IPS-18a (cell line): ENCODE data around the gene SDSL.

Experiments used
- H3K27ac ChIP-seq: one replicate; pipeline ENCODE4 v1.5.1; 2013; ENCODE audit warnings: low read length
- H3K27me3 ChIP-seq: one replicate; pipeline ENCODE4 v1.6.1; 2013; ENCODE audit warnings: mild to moderate bottlenecking, low read length; ENCODE audit not compliant: control insufficient read depth, insufficient read depth
- H3K36me3 ChIP-seq: one replicate; pipeline ENCODE4 v1.6.1; 2013; ENCODE audit warnings: low read depth, low read length; ENCODE audit not compliant: control insufficient read depth
- H3K4me1 ChIP-seq: one replicate; pipeline ENCODE4 v1.6.1; 2013; ENCODE audit warnings: low read depth, low read length; ENCODE audit not compliant: control insufficient read depth
- H3K4me3 ChIP-seq: one replicate; pipeline ENCODE4 v1.5.1; 2013; ENCODE audit warnings: low read length
- H3K9ac ChIP-seq: one replicate; pipeline ENCODE4 v1.6.1; 2013; ENCODE audit warnings: mild to moderate bottlenecking, low read length, moderate library complexity
- H3K9me3 ChIP-seq: one replicate; pipeline ENCODE4 v1.6.1; 2013; ENCODE audit warnings: low read depth, low read length; ENCODE audit not compliant: control insufficient read depth

The SDSL gene

GRCh38 chr12:113398346-113399290 lies 23.6 kb upstream of the SDSL start:
- no peak overlapping the region for H3K9ac ChIP-seq
- no peak overlapping the region for H3K27ac ChIP-seq
- H3K4me1 ChIP-seq: no peaks in the 10 kb centered on the region
- H3K9me3 ChIP-seq: no peaks in the 10 kb centered on the region
- H3K4me3 ChIP-seq: no peak overlapping the region
- H3K27me3 ChIP-seq: no peaks in the 10 kb centered on the region
- H3K36me3 ChIP-seq: no peaks in the 10 kb centered on the region

DNA sequence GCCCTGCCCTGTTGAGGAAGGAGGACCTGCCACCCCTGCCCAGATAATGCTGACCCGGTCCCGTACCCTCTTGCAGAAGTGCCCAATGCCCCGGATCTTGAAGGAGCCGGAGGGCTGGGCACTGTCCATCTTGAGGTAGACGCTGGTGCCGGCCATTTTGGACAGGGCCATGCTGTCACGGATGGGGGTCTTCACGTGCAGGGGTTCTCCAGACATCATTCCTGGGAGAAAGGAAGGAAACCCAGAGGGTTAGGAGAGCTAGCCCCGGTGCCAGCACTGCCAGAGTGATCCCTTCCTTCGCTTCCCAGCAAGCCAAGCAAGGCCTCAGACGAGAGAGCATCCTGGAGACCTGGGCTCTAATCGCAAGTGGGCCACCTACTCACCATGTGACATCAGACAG lies 22.7 kb upstream of the SDSL start:
- Histone ChIP-seq H3K4me3 (no peak overlapping the region), H3K27ac (no peak overlapping the region), H3K9me3 (no peaks in the 10 kb centered on the region), H3K27me3 (no peaks in the 10 kb centered on the region), H3K9ac (no peak overlapping the region), H3K4me1 (no peaks in the 10 kb centered on the region), H3K36me3 (no peaks in the 10 kb centered on the region)

DNA sequence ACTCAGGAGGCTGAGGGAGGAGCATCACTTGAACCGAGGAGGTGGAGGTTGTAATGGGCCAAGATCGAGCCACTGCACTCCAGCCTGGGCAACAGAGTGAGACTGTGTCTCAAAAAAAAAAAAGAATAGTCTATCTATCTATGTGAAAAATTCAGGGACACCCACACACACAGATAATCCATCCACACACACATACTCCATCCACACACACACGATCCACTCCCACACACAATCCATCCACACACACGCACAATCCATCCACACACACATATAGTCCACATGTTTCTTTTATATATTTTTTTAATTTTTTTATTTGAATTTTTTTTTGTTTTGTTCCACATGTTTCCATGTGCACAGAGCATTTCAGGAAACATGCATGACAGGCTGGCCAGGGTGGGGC lies 21.8 kb upstream of the SDSL start:
- H3K27me3 ChIP-seq: no peaks in the 10 kb centered on the region
- H3K9ac ChIP-seq: no peak overlapping the region
- no peaks in the 10 kb centered on the region for H3K36me3 ChIP-seq
- H3K27ac ChIP-seq: no peak overlapping the region
- no peaks in the 10 kb centered on the region for H3K9me3 ChIP-seq
- H3K4me1 ChIP-seq: peaks cover 4% of the 10 kb centered on the region
- no peak overlapping the region for H3K4me3 ChIP-seq

GRCh38 chr12:113401066-113402000 lies 20.8 kb upstream of the SDSL start:
- Histone ChIP-seq H3K4me1 (peaks cover 9% of the 10 kb centered on the region), H3K4me3 (no peak overlapping the region), H3K27me3 (no peaks in the 10 kb centered on the region), H3K9me3 (no peaks in the 10 kb centered on the region), H3K27ac (no peak overlapping the region), H3K36me3 (no peaks in the 10 kb centered on the region), H3K9ac (no peak overlapping the region)

- no peak overlapping the region for H3K9ac ChIP-seq
- peaks cover 9% of the 10 kb centered on the region for H3K4me1 ChIP-seq
- no peaks in the 10 kb centered on the region for H3K36me3 ChIP-seq
- H3K9me3 ChIP-seq: no peaks in the 10 kb centered on the region
- no peak overlapping the region for H3K4me3 ChIP-seq
- no peaks in the 10 kb centered on the region for H3K27me3 ChIP-seq
- no peak overlapping the region for H3K27ac ChIP-seq
These were observed 19.5 kb upstream of the SDSL start for GRCh38 chr12:113402586-113403260.

- H3K9ac ChIP-seq: no peak within 1 kb of the TSS
- no peaks in the 10 kb centered on the region for H3K27me3 ChIP-seq
- no peaks in the 10 kb centered on the region for H3K9me3 ChIP-seq
- peaks cover 9% of the 10 kb centered on the region for H3K4me1 ChIP-seq
- no peak within 1 kb of the TSS for H3K27ac ChIP-seq
- no peak within 1 kb of the TSS for H3K4me3 ChIP-seq
- no peaks in the 10 kb centered on the region for H3K36me3 ChIP-seq
These were observed 18.5 kb upstream of the SDSL start, which contains the start of gene SDS for GRCh38 chr12:113403435-113404415. Gene SDS (minus strand): TSS chr12:113403887. CDS start chr12:113399708, 4,179 bp downstream.

DNA sequence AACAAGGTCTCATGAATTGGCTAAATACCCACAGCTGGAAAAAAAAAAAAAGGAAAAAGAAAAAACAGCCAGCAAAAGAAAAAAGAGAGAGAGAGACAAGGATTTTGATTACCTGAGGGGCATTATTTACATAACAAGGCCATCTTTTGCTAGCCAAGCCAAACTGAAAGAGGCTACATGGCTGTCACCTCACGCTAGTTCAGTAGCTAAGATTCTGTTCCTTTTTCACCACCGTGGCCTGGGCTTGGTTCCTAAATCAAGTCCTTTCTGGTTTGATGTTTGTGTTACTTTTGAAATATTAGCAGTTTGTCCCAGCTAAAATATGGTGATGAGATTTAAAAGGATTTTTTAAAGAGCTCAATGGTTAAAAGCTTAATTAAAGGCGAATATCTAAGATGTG lies 16.5 kb upstream of the SDSL start:
- Histone ChIP-seq H3K36me3 (no peaks in the 10 kb centered on the region), H3K9me3 (no peaks in the 10 kb centered on the region), H3K4me1 (peaks cover 9% of the 10 kb centered on the region), H3K27me3 (no peaks in the 10 kb centered on the region), H3K4me3 (no peak overlapping the region), H3K9ac (no peak overlapping the region), H3K27ac (no peak overlapping the region)

DNA sequence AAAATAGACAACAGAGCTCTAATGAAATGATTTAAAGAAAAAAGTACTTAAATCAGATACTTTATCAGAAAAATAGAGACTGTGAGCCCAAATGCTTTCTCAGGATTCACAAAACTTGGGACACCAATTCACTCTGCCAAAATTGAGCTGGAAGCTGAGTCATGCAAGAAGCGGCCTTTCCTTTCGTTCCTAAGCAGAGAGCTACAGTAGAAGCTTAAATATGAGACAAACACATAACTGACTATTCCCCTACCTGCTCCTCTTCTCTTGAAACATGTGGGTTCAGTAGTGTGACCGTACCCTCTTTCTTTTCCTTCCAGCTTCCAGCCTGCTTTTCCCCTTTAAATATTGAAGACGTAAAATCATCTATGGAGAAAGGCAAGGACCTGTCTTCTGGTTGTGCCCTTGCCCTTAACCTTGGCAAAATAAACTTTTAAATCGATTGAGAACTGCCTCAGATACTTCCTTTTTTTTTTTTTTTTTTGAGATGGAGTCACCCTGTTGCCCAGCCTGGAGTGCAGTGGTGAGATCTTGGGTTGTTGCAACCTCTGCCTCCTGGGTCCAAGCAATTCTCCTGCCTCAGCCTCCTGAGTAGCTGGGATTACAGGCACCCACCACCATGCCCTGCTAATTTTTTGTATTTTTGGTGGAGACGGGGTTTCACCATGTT lies 14.1 kb upstream of the SDSL start:
- Histone ChIP-seq H3K4me3 (no peak overlapping the region), H3K27me3 (no peaks in the 10 kb centered on the region), H3K4me1 (peaks cover 9% of the 10 kb centered on the region), H3K36me3 (no peaks in the 10 kb centered on the region), H3K9ac (no peak overlapping the region), H3K27ac (no peak overlapping the region), H3K9me3 (no peaks in the 10 kb centered on the region)

DNA sequence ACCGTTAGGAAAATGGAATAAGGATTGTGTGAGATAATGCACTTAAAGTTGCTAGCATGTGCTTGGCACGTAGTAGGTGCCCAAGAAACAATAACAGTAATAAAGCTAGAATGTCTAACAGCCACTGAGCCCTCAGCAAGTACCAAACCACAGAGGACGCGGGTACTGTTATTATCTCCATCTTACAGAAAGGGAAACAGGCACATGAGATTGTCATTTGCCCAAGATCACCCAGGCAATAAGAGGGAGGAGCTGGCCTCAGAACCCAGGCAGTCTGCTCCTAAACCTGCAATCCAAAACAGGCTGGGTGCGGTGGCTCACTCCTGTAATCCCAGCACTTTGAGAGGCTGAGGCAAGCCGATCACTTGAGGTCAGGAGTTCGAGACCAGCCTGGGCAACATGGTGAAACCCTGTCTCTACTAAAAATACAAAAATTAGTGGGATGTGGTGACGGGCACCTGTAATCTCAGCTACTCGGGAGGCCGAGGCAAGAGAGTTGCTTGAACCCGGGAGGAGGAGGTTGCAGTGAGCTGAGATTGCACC lies 13.4 kb upstream of the SDSL start:
- peaks cover 9% of the 10 kb centered on the region for H3K4me1 ChIP-seq
- H3K27ac ChIP-seq: no peak overlapping the region
- no peaks in the 10 kb centered on the region for H3K27me3 ChIP-seq
- no peak overlapping the region for H3K9ac ChIP-seq
- no peaks in the 10 kb centered on the region for H3K9me3 ChIP-seq
- no peaks in the 10 kb centered on the region for H3K36me3 ChIP-seq
- no peak overlapping the region for H3K4me3 ChIP-seq
